HCT116 (cell line): ENCODE measurements around the gene IFIH1. TPM values are rescaled to one million over a fixed set of nuclear protein-coding genes. Genes with fewer than 3 reads are reported as not detected.

Experiments
- ATAC-seq: fragments of 200-7000 bp; cut with Tn5 transposase; 2 replicates; pipeline ENCODE4 v1.9.1; 2020; ENCODE audit warnings: mild to moderate bottlenecking, moderate library complexity
- BruUV-seq: library from RNA; stranded (reverse); fragments of 400-500 nt; replicated peaks from 2 replicates; lab custom pipeline; 2021; lab: Mats Ljungman, UMichigan
- CTCF ChIA-PET: fragments of 300-600 bp; sonication (Branson Sonifier 250); formaldehyde crosslinking; loops from one replicate; lab custom pipeline; 2021; ENCODE audit warnings: antibody characterized with exemption; lab: Charles Lee
- POLR2A ChIA-PET: fragments of 300-600, 350-600 bp; sonication (Branson Sonifier 250); formaldehyde crosslinking; loops from one replicate; lab custom pipeline; 2021; ENCODE audit warnings: antibody characterized with exemption; lab: Charles Lee
- RAD21 ChIA-PET, 2 experiments: fragments of 300-600 bp; sonication (Branson Sonifier 250); formaldehyde crosslinking; loops; one replicate each; lab custom pipeline; 2023; ENCODE audit warnings: low total read pairs in 2 of 2; ENCODE audit not compliant: uncharacterized antibody in 2 of 2, unreplicated experiment in 2 of 2, low non-redundant PET in 1 of 2; lab: Charles Lee
- DNase-seq: peaks from one replicate; pipeline ENCODE4 v3.0.0-alpha.2; 2010; ENCODE audit warnings: low read depth, low spot score
- H2AFZ ChIP-seq: fragments of 200-600 bp; shearing (Covaris generic), sonication (generic); 2 replicates; pipeline ENCODE4 v1.6.1; 2017; ENCODE audit warnings: low read depth, mixed run types, mixed read lengths, antibody characterized with exemption, low read length; ENCODE audit not compliant: poor library complexity, severe bottlenecking
- H3K27ac ChIP-seq: 2 replicates; pipeline ENCODE4 v1.5.1; 2012; ENCODE audit warnings: low read depth, low read length
- H3K27me3 ChIP-seq: fragments of 200-600 bp; sonication (generic); 2 replicates; pipeline ENCODE4 v1.6.1; 2016; ENCODE audit warnings: mixed run types, low read length, mixed read lengths; ENCODE audit not compliant: insufficient read depth
- H3K36me3 ChIP-seq, 2 experiments: fragments of 200-500 bp in 1 of 2; fragments of 200-600 bp in 1 of 2; sonication (Bioruptor generic) in 1 of 2; sonication (generic) in 1 of 2; 2 replicates each; pipeline versions ENCODE4 v1.5.1 to v1.6.1; 2014 to 2016; ENCODE audit warnings: low read length in 2 of 2, inconsistent platforms in 1 of 2, mixed read lengths in 1 of 2, mixed run types in 1 of 2; ENCODE audit not compliant: insufficient read depth in 2 of 2, control insufficient read depth in 1 of 2
- H3K4me1 ChIP-seq, 2 experiments: fragments of 200-600 bp in 1 of 2; sonication (generic) in 1 of 2; 2 replicates each; pipeline versions ENCODE4 v1.5.1 to v1.6.1; 2012 to 2017; ENCODE audit warnings: low read length in 2 of 2, inconsistent platforms in 1 of 2, mild to moderate bottlenecking in 1 of 2, mixed read lengths in 1 of 2, mixed run types in 1 of 2, moderate library complexity in 1 of 2; ENCODE audit not compliant: insufficient read depth in 2 of 2, control insufficient read depth in 1 of 2
- H3K4me2 ChIP-seq: fragments of 200-600 bp; sonication (generic); 2 replicates; pipeline ENCODE4 v1.6.1; 2017; ENCODE audit warnings: mixed run types, low read length, mixed read lengths
- H3K4me3 ChIP-seq, 2 experiments: fragments of 200-600 bp in 1 of 2; sonication (generic) in 1 of 2; replicated peaks in 1 of 2; 2 replicates each; pipeline ENCODE4 v1.5.1; 2011 to 2016; ENCODE audit warnings: low read length in 2 of 2, control low read depth in 1 of 2, low read depth in 1 of 2, mild to moderate bottlenecking in 1 of 2, mixed read lengths in 1 of 2, mixed run types in 1 of 2
- H3K79me2 ChIP-seq: fragments of 200-600 bp; sonication (generic); 2 replicates; pipeline ENCODE4 v1.6.1; 2017; ENCODE audit warnings: mild to moderate bottlenecking, mixed run types, low read length, moderate library complexity, mixed read lengths; ENCODE audit not compliant: insufficient read depth
- H3K9ac ChIP-seq: fragments of 200-600 bp; sonication (generic); 2 replicates; pipeline ENCODE4 v1.6.1; 2016; ENCODE audit warnings: low read length, mixed read lengths
- H3K9me2 ChIP-seq: fragments of 200-600 bp; sonication (generic), shearing (Covaris generic); 2 replicates; pipeline ENCODE4 v1.6.1; 2017; ENCODE audit warnings: mixed run types, mild to moderate bottlenecking, moderate library complexity; ENCODE audit not compliant: insufficient read depth
- H3K9me3 ChIP-seq, 2 experiments: fragments of 200-500 bp in 1 of 2; fragments of 200-600 bp in 1 of 2; sonication (Bioruptor generic) in 1 of 2; sonication (generic) in 1 of 2; 2 replicates each; pipeline ENCODE4 v1.6.1; 2014 to 2017; ENCODE audit warnings: low read length in 2 of 2, mixed read lengths in 2 of 2, inconsistent platforms in 1 of 2, low read depth in 1 of 2, mild to moderate bottlenecking in 1 of 2, mixed run types in 1 of 2, moderate library complexity in 1 of 2; ENCODE audit not compliant: control insufficient read depth in 1 of 2, insufficient read depth in 1 of 2
- H4K20me1 ChIP-seq: fragments of 200-600 bp; sonication (generic), shearing (Covaris generic); 2 replicates; pipeline ENCODE4 v1.6.1; 2017; ENCODE audit warnings: mixed run types, mild to moderate bottlenecking, moderate library complexity; ENCODE audit not compliant: insufficient read depth
- ATF3 ChIP-seq: IDR thresholded peaks from 2 replicates; pipeline ENCODE4 v1.6.1; 2012
- CBX3 ChIP-seq: IDR thresholded peaks from 2 replicates; pipeline ENCODE4 v1.6.1; 2012; ENCODE audit warnings: low read depth
- CEBPB ChIP-seq: IDR thresholded peaks from 2 replicates; pipeline ENCODE4 v1.6.1; 2012; ENCODE audit warnings: low read depth
- EGR1 ChIP-seq: IDR thresholded peaks from 2 replicates; pipeline ENCODE4 v1.6.1; 2012; ENCODE audit warnings: low read depth
- ELF1 ChIP-seq: IDR thresholded peaks from 2 replicates; pipeline ENCODE4 v1.6.1; 2012; ENCODE audit warnings: low read depth, borderline replicate concordance
- EZH2 ChIP-seq: fragments of 200-600 bp; sonication (generic); IDR thresholded peaks from 2 replicates; pipeline ENCODE4 v1.6.1; 2017; ENCODE audit warnings: antibody characterized with exemption, mixed run types
- EZH2phosphoT487 ChIP-seq: fragments of 200-600 bp; IDR thresholded peaks from 2 replicates; pipeline ENCODE4 v1.6.1; 2018; ENCODE audit warnings: antibody characterized with exemption, borderline replicate concordance
- FOSL1 ChIP-seq: IDR thresholded peaks from 2 replicates; pipeline ENCODE4 v1.6.1; 2012; ENCODE audit warnings: low read depth
- POLR2A ChIP-seq: IDR thresholded peaks from 2 replicates; pipeline ENCODE4 v1.7.0; 2011; ENCODE audit warnings: borderline replicate concordance; ENCODE audit not compliant: insufficient read depth, insufficient read length; ENCODE audit errors: extremely low read depth
- POLR2AphosphoS5 ChIP-seq: IDR thresholded peaks from 2 replicates; pipeline ENCODE4 v1.6.1; 2011; ENCODE audit warnings: mild to moderate bottlenecking, low read depth, low read length, moderate library complexity
- RAD21 ChIP-seq: IDR thresholded peaks from 2 replicates; pipeline ENCODE4 v1.6.1; 2012; ENCODE audit warnings: low read depth, mild to moderate bottlenecking
- SIN3A ChIP-seq: IDR thresholded peaks from 2 replicates; pipeline ENCODE4 v1.6.1; 2012; ENCODE audit warnings: low read depth
- TCF7L2 ChIP-seq: IDR thresholded peaks from 2 replicates; pipeline ENCODE4 v1.7.0; 2011; ENCODE audit warnings: borderline replicate concordance, inconsistent platforms; ENCODE audit not compliant: insufficient read depth, insufficient read length; ENCODE audit errors: extremely low read depth
- ZFX ChIP-seq: fragments of 450-650 bp; IDR thresholded peaks from 2 replicates; pipeline ENCODE4 v1.6.1; 2017
- intact Hi-C: fragments of 100-400 bp; cut with micrococcal nuclease; formaldehyde crosslinking; loops from 2 replicates; pipeline ENCODE4 v1.10.0; 2022
- total RNA-seq: library from RNA; stranded (reverse); gene quantifications from one replicate; pipeline ENCODE4 v1.2.1, GENCODE V29; 2021; ENCODE audit not compliant: unreplicated experiment
- TF ChIP-seq, protein P1 (sequence below), 3 experiments: fragments of 200-600 bp in 1 of 3; sonication (generic) in 1 of 3; IDR thresholded peaks in 2 of 3; conservative IDR thresholded peaks in 1 of 3; 2 replicates each; pipeline ENCODE4 v1.5.1; 2012 to 2017; ENCODE audit warnings: low read depth in 2 of 3, low read length in 2 of 3, antibody characterized with exemption in 1 of 3, borderline replicate concordance in 1 of 3, control low read depth in 1 of 3, mild to moderate bottlenecking in 1 of 3, mixed read lengths in 1 of 3, mixed run types in 1 of 3, moderate library complexity in 1 of 3; ENCODE audit not compliant: insufficient read depth in 1 of 3
- TF ChIP-seq, protein P2 (sequence below): IDR thresholded peaks from 2 replicates; pipeline ENCODE4 v1.6.1; 2012; ENCODE audit warnings: low read depth

IFIH1 gene
- total RNA-seq, 1 experiment from 2014 or later = 7.0 TPM

GRCh38 chr2:162221064-162221463 is 97.4 kb downstream of the IFIH1 start:
- Histone ChIP-seq H4K20me1 (no peaks in the 10 kb centered on the region), H3K9ac (no peak overlapping the region), H3K27me3 (no peaks in the 10 kb centered on the region), H2AFZ (peak overlapping the region; percentile 27), H3K9me3 (no peaks in the 10 kb centered on the region), H3K79me2 (no peaks in the 10 kb centered on the region), H3K27ac (no peak overlapping the region), H3K36me3 (no peaks in the 10 kb centered on the region), H3K4me1 (no peaks in the 10 kb centered on the region), H3K9me2 (no peaks in the 10 kb centered on the region), H3K4me2 (no peak overlapping the region), H3K4me3 (no peak overlapping the region)
- ChIA-PET RAD21 (interaction anchor here (1.4 kb wide), 2 partner anchors 77 kb away, joined by 3 to 5 read pairs; no protein-coding TSS in a partner anchor), CTCF (interaction anchor here (0.7 to 5.9 kb wide), 13 partner anchors 9 to 113 kb away, joined by 3 to 92 read pairs (median 5); no protein-coding TSS in a partner anchor), POLR2A (interaction anchor here (1.0 to 1.2 kb wide), 2 partner anchors 9 to 77 kb away, joined by 3 to 4 read pairs; no protein-coding TSS in a partner anchor)
- TF ChIP-seq ELF1 (no peak), POLR2A (no peak), EZH2phosphoT487 (no peak), EZH2 (no peak), ATF3 (no peak), POLR2AphosphoS5 (no peak), CEBPB (no peak), ZFX (no peak), FOSL1 (no peak), SIN3A (no peak), RAD21 (peak; percentile 82), EGR1 (no peak), CBX3 (no peak; the same call in none of the 2 replicates), TCF7L2 (peak; percentile 29)
- TF ChIP-seq, protein P1, sequence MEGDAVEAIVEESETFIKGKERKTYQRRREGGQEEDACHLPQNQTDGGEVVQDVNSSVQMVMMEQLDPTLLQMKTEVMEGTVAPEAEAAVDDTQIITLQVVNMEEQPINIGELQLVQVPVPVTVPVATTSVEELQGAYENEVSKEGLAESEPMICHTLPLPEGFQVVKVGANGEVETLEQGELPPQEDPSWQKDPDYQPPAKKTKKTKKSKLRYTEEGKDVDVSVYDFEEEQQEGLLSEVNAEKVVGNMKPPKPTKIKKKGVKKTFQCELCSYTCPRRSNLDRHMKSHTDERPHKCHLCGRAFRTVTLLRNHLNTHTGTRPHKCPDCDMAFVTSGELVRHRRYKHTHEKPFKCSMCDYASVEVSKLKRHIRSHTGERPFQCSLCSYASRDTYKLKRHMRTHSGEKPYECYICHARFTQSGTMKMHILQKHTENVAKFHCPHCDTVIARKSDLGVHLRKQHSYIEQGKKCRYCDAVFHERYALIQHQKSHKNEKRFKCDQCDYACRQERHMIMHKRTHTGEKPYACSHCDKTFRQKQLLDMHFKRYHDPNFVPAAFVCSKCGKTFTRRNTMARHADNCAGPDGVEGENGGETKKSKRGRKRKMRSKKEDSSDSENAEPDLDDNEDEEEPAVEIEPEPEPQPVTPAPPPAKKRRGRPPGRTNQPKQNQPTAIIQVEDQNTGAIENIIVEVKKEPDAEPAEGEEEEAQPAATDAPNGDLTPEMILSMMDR (IDR thresholded peaks at IDR 0.05 in 2 of 3, conservative IDR thresholded peaks at IDR 0.05 in 1 of 3; ENCODE audit: borderline replicate concordance in 1 of 3, insufficient read depth in 1 of 3, low read depth in 2 of 3, low read length in 2 of 3) = peak; percentile 80 to 94 (median 92)
- TF ChIP-seq, protein P2, sequence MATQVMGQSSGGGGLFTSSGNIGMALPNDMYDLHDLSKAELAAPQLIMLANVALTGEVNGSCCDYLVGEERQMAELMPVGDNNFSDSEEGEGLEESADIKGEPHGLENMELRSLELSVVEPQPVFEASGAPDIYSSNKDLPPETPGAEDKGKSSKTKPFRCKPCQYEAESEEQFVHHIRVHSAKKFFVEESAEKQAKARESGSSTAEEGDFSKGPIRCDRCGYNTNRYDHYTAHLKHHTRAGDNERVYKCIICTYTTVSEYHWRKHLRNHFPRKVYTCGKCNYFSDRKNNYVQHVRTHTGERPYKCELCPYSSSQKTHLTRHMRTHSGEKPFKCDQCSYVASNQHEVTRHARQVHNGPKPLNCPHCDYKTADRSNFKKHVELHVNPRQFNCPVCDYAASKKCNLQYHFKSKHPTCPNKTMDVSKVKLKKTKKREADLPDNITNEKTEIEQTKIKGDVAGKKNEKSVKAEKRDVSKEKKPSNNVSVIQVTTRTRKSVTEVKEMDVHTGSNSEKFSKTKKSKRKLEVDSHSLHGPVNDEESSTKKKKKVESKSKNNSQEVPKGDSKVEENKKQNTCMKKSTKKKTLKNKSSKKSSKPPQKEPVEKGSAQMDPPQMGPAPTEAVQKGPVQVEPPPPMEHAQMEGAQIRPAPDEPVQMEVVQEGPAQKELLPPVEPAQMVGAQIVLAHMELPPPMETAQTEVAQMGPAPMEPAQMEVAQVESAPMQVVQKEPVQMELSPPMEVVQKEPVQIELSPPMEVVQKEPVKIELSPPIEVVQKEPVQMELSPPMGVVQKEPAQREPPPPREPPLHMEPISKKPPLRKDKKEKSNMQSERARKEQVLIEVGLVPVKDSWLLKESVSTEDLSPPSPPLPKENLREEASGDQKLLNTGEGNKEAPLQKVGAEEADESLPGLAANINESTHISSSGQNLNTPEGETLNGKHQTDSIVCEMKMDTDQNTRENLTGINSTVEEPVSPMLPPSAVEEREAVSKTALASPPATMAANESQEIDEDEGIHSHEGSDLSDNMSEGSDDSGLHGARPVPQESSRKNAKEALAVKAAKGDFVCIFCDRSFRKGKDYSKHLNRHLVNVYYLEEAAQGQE = no peak
- ATAC-seq (peak; percentile 98), DNase-seq (peak; percentile 66)
- intact Hi-C loops = loop anchor here (1.0 kb wide), 1 partner anchor 77 kb away; no protein-coding TSS in a partner anchor
- BruUV-seq = no TSS peak
